H1 (cell line): Measurements from ENCODE around the gene PRKD3. TPM values are rescaled to one million over a fixed set of nuclear protein-coding genes. Genes with fewer than 3 reads are reported as not detected.

Experiments used
- CTCF ChIA-PET: fragments of 300-600 bp; sonication (Branson Sonifier 250); formaldehyde crosslinking; loops from one replicate; lab custom pipeline; 2021; ENCODE audit not compliant: partially characterized antibody; lab: Charles Lee
- POLR2A ChIA-PET: fragments of 300-600 bp; sonication (Branson Sonifier 250); formaldehyde crosslinking; loops from one replicate; lab custom pipeline; 2021; ENCODE audit warnings: inconsistent platforms; ENCODE audit not compliant: partially characterized antibody; lab: Charles Lee
- DNase-seq, 2 experiments: peaks; one replicate each; pipeline versions ENCODE4 v3.0.0 to v3.0.0-alpha.2; 2010 to 2022; ENCODE audit warnings: low spot score in 2 of 2, low read depth in 1 of 2, mixed read lengths in 1 of 2
- FAIRE-seq: peaks from 2 replicates; lab custom pipeline; 2011; peaks lifted over from hg19 to GRCh38; lab: Jason Lieb, UNC
- H2AFZ ChIP-seq: 2 replicates; pipeline ENCODE4 v1.8.1; 2012; ENCODE audit warnings: low read length, inconsistent platforms
- H2AK5ac ChIP-seq: 2 replicates; pipeline ENCODE4 v1.6.1; 2013; ENCODE audit warnings: low read depth, low read length
- H2BK120ac ChIP-seq: replicated peaks from 2 replicates; pipeline ENCODE3; 2013; ENCODE audit warnings: low read depth, low read length, inconsistent platforms
- H2BK12ac ChIP-seq: 2 replicates; pipeline ENCODE4 v1.6.1; 2013; ENCODE audit warnings: low read depth, low read length
- H2BK15ac ChIP-seq: 2 replicates; pipeline ENCODE4 v1.6.1; 2013; ENCODE audit warnings: low read length
- H2BK20ac ChIP-seq: 2 replicates; pipeline ENCODE4 v1.6.1; 2013; ENCODE audit warnings: low read length
- H2BK5ac ChIP-seq: 2 replicates; pipeline ENCODE4 v1.6.1; 2013; ENCODE audit warnings: low read depth, low read length
- H3K14ac ChIP-seq: 2 replicates; pipeline ENCODE4 v1.6.1; 2013; ENCODE audit warnings: inconsistent platforms; ENCODE audit not compliant: insufficient read length
- H3K18ac ChIP-seq: 2 replicates; pipeline ENCODE4 v1.6.1; 2013; ENCODE audit warnings: low read length; ENCODE audit errors: extremely low read depth
- H3K23ac ChIP-seq: 2 replicates; pipeline ENCODE4 v1.6.1; 2013; ENCODE audit warnings: inconsistent platforms; ENCODE audit not compliant: insufficient read length
- H3K23me2 ChIP-seq: 2 replicates; pipeline ENCODE4 v1.6.1; 2013; ENCODE audit warnings: low read depth, low read length
- H3K27ac ChIP-seq: 2 replicates; pipeline ENCODE4 v1.6.1; 2011; ENCODE audit warnings: low read depth, low read length, inconsistent platforms
- H3K27me3 ChIP-seq, 4 experiments: replicated peaks in 1 of 4; 1 replicate in 1 of 4; 2 replicates in 3 of 4; pipeline versions ENCODE4 v1.6.1 to v1.8.1; 2011 to 2013; ENCODE audit warnings: low read length in 3 of 4, mild to moderate bottlenecking in 3 of 4, inconsistent platforms in 2 of 4, mixed read lengths in 2 of 4, moderate library complexity in 1 of 4; ENCODE audit not compliant: control insufficient read depth in 3 of 4, insufficient read depth in 3 of 4; ENCODE audit errors: extremely low read depth in 1 of 4
- H3K36me3 ChIP-seq, 4 experiments: 2 replicates each; pipeline versions ENCODE4 v1.6.1 to v1.8.1; 2011 to 2013; ENCODE audit warnings: mild to moderate bottlenecking in 4 of 4, low read length in 3 of 4, moderate library complexity in 2 of 4, control low read depth in 1 of 4, inconsistent platforms in 1 of 4; ENCODE audit not compliant: insufficient read depth in 4 of 4, control insufficient read depth in 2 of 4
- H3K4ac ChIP-seq: replicated peaks from 2 replicates; pipeline ENCODE3; 2013; ENCODE audit warnings: low read length, low read depth, mixed read lengths, inconsistent platforms; ENCODE audit not compliant: insufficient read length
- H3K4me1 ChIP-seq, 4 experiments: replicated peaks in 1 of 4; 1 replicate in 1 of 4; 2 replicates in 3 of 4; pipeline versions ENCODE4 v1.6.1 to v1.8.1; 2011 to 2013; ENCODE audit warnings: low read length in 3 of 4, inconsistent platforms in 2 of 4, mixed read lengths in 1 of 4; ENCODE audit not compliant: insufficient read depth in 4 of 4, control insufficient read depth in 3 of 4
- H3K4me2 ChIP-seq, 2 experiments: 2 replicates each; pipeline versions ENCODE4 v1.6.1 to v1.8.1; 2011 to 2013; ENCODE audit warnings: low read depth in 2 of 2, low read length in 2 of 2, control low read depth in 1 of 2, inconsistent platforms in 1 of 2, mild to moderate bottlenecking in 1 of 2; ENCODE audit not compliant: insufficient read depth in 1 of 2
- H3K4me3 ChIP-seq, 4 experiments: fragments of 200-600, 300-600 bp in 1 of 4; sonication (generic), shearing (Covaris generic), sonication (Bioruptor Twin) in 1 of 4; 2 replicates each; pipeline versions ENCODE4 v1.5.1 to v1.8.1; 2011 to 2016; ENCODE audit warnings: low read length in 4 of 4, low read depth in 3 of 4, control low read depth in 2 of 4, inconsistent platforms in 2 of 4, mild to moderate bottlenecking in 2 of 4, mixed read lengths in 1 of 4, moderate library complexity in 1 of 4; ENCODE audit not compliant: insufficient read depth in 2 of 4; ENCODE audit errors: extremely low read depth in 1 of 4
- H3K56ac ChIP-seq: replicated peaks from 2 replicates; pipeline ENCODE3; 2013; ENCODE audit warnings: low read depth, mild to moderate bottlenecking, mixed read lengths, low read length, inconsistent platforms; ENCODE audit not compliant: insufficient read length
- H3K79me1 ChIP-seq: 2 replicates; pipeline ENCODE4 v1.6.1; 2013; ENCODE audit warnings: low read depth, low read length, control low read depth
- H3K79me2 ChIP-seq, 2 experiments: 2 replicates each; pipeline versions ENCODE4 v1.6.1 to v1.8.1; 2012 to 2013; ENCODE audit warnings: low read length in 2 of 2, mild to moderate bottlenecking in 2 of 2, inconsistent platforms in 1 of 2; ENCODE audit not compliant: insufficient read depth in 2 of 2, control insufficient read depth in 1 of 2
- H3K9ac ChIP-seq, 4 experiments: replicated peaks in 1 of 4; 1 replicate in 1 of 4; 2 replicates in 3 of 4; pipeline versions ENCODE4 v1.6.1 to v1.8.1; 2011 to 2013; ENCODE audit warnings: low read depth in 3 of 4, low read length in 3 of 4, control low read depth in 2 of 4, mild to moderate bottlenecking in 2 of 4, moderate library complexity in 2 of 4, inconsistent platforms in 1 of 4; ENCODE audit errors: extremely low read depth in 1 of 4
- H3K9me3 ChIP-seq, 2 experiments: 2 replicates each; pipeline versions ENCODE4 v1.6.1 to v1.8.1; 2012 to 2013; ENCODE audit warnings: mild to moderate bottlenecking in 2 of 2, moderate library complexity in 2 of 2, control low read depth in 1 of 2, inconsistent platforms in 1 of 2, low read depth in 1 of 2, low read length in 1 of 2, mixed read lengths in 1 of 2; ENCODE audit not compliant: insufficient read depth in 2 of 2
- H4K20me1 ChIP-seq, 2 experiments: replicated peaks in 1 of 2; 2 replicates each; pipeline versions ENCODE3 to v1.8.1; 2011 to 2013; ENCODE audit warnings: inconsistent platforms in 2 of 2, low read length in 2 of 2, mild to moderate bottlenecking in 1 of 2; ENCODE audit not compliant: insufficient read depth in 2 of 2, control insufficient read depth in 1 of 2
- H4K5ac ChIP-seq: 2 replicates; pipeline ENCODE4 v1.6.1; 2013; ENCODE audit warnings: low read length, low read depth, mixed read lengths, inconsistent platforms; ENCODE audit not compliant: insufficient read length
- H4K8ac ChIP-seq: 2 replicates; pipeline ENCODE4 v1.8.0; 2013; ENCODE audit warnings: mild to moderate bottlenecking, moderate library complexity, low read length, inconsistent platforms; ENCODE audit not compliant: insufficient read depth; ENCODE audit errors: extremely low read depth
- H4K91ac ChIP-seq: replicated peaks from 2 replicates; pipeline ENCODE3; 2013; ENCODE audit warnings: low read length, mixed read lengths, inconsistent platforms; ENCODE audit not compliant: insufficient read length
- CBX8 ChIP-seq: fragments of 300-800, 300-1000 bp; sonication (generic); IDR thresholded peaks from 2 replicates; pipeline ENCODE4 v1.7.1; 2016; ENCODE audit warnings: low read depth, low read length, borderline replicate concordance
- EP300 ChIP-seq, 2 experiments: IDR thresholded peaks; 1 replicate in 1 of 2; 2 replicates in 1 of 2; pipeline ENCODE4 v1.6.1; 2011 to 2012; ENCODE audit warnings: low read depth in 2 of 2, low read length in 2 of 2, mild to moderate bottlenecking in 2 of 2, borderline replicate concordance in 1 of 2, inconsistent platforms in 1 of 2, moderate library complexity in 1 of 2
- GTF2F1 ChIP-seq: IDR thresholded peaks from 2 replicates; pipeline ENCODE4 v1.6.1; 2012; ENCODE audit warnings: low read depth, low read length, improper control_type of control experiment, borderline replicate concordance
- RBBP5 ChIP-seq: IDR thresholded peaks from 2 replicates; pipeline ENCODE4 v1.7.1; 2012; ENCODE audit warnings: low read depth, mild to moderate bottlenecking, inconsistent platforms, low read length, moderate library complexity, borderline replicate concordance
- SUZ12 ChIP-seq: fragments of 200-600 bp; sonication (generic); IDR thresholded peaks from 2 replicates; pipeline ENCODE4 v1.6.1; 2012; ENCODE audit warnings: mild to moderate bottlenecking, inconsistent platforms, low read length, moderate library complexity, mixed read lengths
- TEAD4 ChIP-seq: IDR thresholded peaks from 2 replicates; pipeline ENCODE4 v1.6.1; 2012; ENCODE audit warnings: low read depth, low read length, inconsistent platforms, mixed read lengths
- WGBS, 2 experiments: shearing (Covaris generic) in 1 of 2; methylation state at CpG; one replicate each; pipeline versions ENCODE4 v1.1.6 to v1.1.7; 2013 to 2015; ENCODE audit warnings: low lambda C conversion rate in 2 of 2, mixed read lengths in 2 of 2, inconsistent platforms in 1 of 2, low coverage in 1 of 2, missing lambda C conversion rate in 1 of 2; ENCODE audit not compliant: insufficient replicate concordance in 2 of 2, insufficient coverage in 1 of 2, insufficient read length in 1 of 2; ENCODE audit errors: extremely low coverage in 1 of 2, missing lambda C conversion rate in 1 of 2; 5-methylcytosine and 5-hydroxymethylcytosine counted together
- polyA plus RNA-seq, 7 experiments: library from polyadenylated mRNA; depleted of rRNA in 3 of 7; stranded (reverse) in 5 of 7; unstranded in 2 of 7; fragments of >200 nt in 5 of 7; fragments of 200-250 nt in 2 of 7; gene quantifications; 1 replicate in 5 of 7; 2 replicates in 1 of 7; 4 replicates in 1 of 7; pipeline versions ENCODE4 v1.2.1 to v1.2.3, GENCODE V29; 2011 to 2013; ENCODE audit warnings: missing spikeins in 2 of 7, mixed read lengths in 2 of 7
- total RNA-seq: library from RNA; stranded (reverse); fragmentation: NEBNext Ultra II Directional; extraction: Animal tissue kit (Norgen Biotek cat#: 25700); gene quantifications from 2 replicates; pipeline ENCODE4 v1.2.1, GENCODE V29; 2021
- TF ChIP-seq, protein P1 (sequence below): IDR thresholded peaks from 2 replicates; pipeline ENCODE4 v1.6.1; 2011; ENCODE audit warnings: low read depth, mild to moderate bottlenecking, low read length; ENCODE audit not compliant: insufficient read depth
- TF ChIP-seq, protein P2 (sequence below): IDR thresholded peaks from 2 replicates; pipeline ENCODE4 v1.6.1; 2012; ENCODE audit warnings: inconsistent platforms
- TF ChIP-seq, protein P3 (sequence below): IDR thresholded peaks from 2 replicates; pipeline ENCODE4 v1.6.1; 2012; ENCODE audit warnings: low read length, inconsistent platforms
- TF ChIP-seq, protein P4 (sequence below): IDR thresholded peaks from 2 replicates; pipeline ENCODE4 v1.6.1; 2012; ENCODE audit warnings: inconsistent platforms

PRKD3 gene
- total and polyA plus RNA-seq, 2 of the 8 experiments (the other 6 are each of a cell fraction or from before 2014, with no cell fraction given) = 12.0 to 63.3 TPM

DNA sequence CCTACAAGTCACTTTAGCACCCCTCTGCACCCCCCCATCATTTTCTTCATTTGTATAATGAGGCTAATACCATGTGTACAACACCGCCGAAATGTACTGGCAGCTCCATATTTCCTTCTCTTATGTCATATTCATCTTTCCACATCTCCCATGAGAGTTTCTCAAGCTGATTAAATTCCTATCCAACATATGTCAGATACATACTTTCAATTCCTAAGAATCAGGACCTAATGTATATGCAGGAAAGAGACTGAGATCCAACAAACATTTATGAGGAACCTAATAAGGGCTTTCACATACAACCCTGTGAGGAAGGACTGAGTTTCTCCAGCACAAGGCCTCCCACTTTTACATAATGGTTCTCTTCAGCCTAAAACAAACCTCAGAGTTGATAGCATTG lies 41.9 kb downstream of the PRKD3 start:
- H3K79me1 ChIP-seq = no peaks in the 10 kb centered on the region
- H3K79me2 ChIP-seq = no peaks in the 10 kb centered on the region
- no peak overlapping the region for H3K4ac ChIP-seq
- peaks cover 0 to 65% (median 21%) of the 10 kb centered on the region in 4 experiments; a peak in 7 of 8 replicates for H3K36me3 ChIP-seq
- no peak overlapping the region for H4K5ac ChIP-seq
- no peak overlapping the region for H2BK5ac ChIP-seq
- no peak overlapping the region for H3K4me2 ChIP-seq
- H4K20me1 ChIP-seq = no peaks in the 10 kb centered on the region
- no peak overlapping the region for H4K91ac ChIP-seq
- CTCF ChIA-PET = no interaction called here
- no peak overlapping the region for H2BK15ac ChIP-seq
- H3K23me2 ChIP-seq = no peaks in the 10 kb centered on the region
- no peaks in the 10 kb centered on the region for H3K9me3 ChIP-seq
- no peak overlapping the region for H2BK20ac ChIP-seq
- no peak overlapping the region for H2AK5ac ChIP-seq
- no peak overlapping the region for H2AFZ ChIP-seq
- H3K14ac ChIP-seq = no peak overlapping the region
- no peak overlapping the region for H2BK12ac ChIP-seq
- no peak overlapping the region for H3K9ac ChIP-seq
- H3K56ac ChIP-seq = no peak overlapping the region
- no peak overlapping the region for H3K4me3 ChIP-seq
- H3K23ac ChIP-seq = no peak overlapping the region
- H3K18ac ChIP-seq = no peak overlapping the region
- no peak overlapping the region for H2BK120ac ChIP-seq
- WGBS, 2 experiments = 94% methylated on average over 2 of the region's 2 CpGs; no CpG with 5 or more reads in 1 of the 2 experiments
- H3K27ac ChIP-seq = no peak overlapping the region
- FAIRE-seq (no peak), DNase-seq (no peak)
- no peak overlapping the region for H4K8ac ChIP-seq
- no peaks in the 10 kb centered on the region for H3K27me3 ChIP-seq
- no peaks in the 10 kb centered on the region for H3K4me1 ChIP-seq
- POLR2A ChIA-PET = interaction anchor here (0.8 kb wide), 1 partner anchor 25 kb away, joined by 3 read pairs; no protein-coding TSS in a partner anchor
- TF ChIP-seq TEAD4 (no peak), EP300 (IDR thresholded peaks at IDR 0.05; ENCODE audit: borderline replicate concordance in 1 of 2, low read depth in 2 of 2, low read length in 2 of 2) (no peak), SUZ12 (no peak), RBBP5 (no peak), GTF2F1 (no peak), CBX8 (no peak)
- TF ChIP-seq, protein P1, sequence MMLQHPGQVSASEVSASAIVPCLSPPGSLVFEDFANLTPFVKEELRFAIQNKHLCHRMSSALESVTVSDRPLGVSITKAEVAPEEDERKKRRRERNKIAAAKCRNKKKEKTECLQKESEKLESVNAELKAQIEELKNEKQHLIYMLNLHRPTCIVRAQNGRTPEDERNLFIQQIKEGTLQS = no peak
- TF ChIP-seq, protein P2, sequence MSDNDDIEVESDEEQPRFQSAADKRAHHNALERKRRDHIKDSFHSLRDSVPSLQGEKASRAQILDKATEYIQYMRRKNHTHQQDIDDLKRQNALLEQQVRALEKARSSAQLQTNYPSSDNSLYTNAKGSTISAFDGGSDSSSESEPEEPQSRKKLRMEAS = no peak
- TF ChIP-seq, protein P3, sequence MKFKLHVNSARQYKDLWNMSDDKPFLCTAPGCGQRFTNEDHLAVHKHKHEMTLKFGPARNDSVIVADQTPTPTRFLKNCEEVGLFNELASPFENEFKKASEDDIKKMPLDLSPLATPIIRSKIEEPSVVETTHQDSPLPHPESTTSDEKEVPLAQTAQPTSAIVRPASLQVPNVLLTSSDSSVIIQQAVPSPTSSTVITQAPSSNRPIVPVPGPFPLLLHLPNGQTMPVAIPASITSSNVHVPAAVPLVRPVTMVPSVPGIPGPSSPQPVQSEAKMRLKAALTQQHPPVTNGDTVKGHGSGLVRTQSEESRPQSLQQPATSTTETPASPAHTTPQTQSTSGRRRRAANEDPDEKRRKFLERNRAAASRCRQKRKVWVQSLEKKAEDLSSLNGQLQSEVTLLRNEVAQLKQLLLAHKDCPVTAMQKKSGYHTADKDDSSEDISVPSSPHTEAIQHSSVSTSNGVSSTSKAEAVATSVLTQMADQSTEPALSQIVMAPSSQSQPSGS = no peak
- TF ChIP-seq, protein P4, sequence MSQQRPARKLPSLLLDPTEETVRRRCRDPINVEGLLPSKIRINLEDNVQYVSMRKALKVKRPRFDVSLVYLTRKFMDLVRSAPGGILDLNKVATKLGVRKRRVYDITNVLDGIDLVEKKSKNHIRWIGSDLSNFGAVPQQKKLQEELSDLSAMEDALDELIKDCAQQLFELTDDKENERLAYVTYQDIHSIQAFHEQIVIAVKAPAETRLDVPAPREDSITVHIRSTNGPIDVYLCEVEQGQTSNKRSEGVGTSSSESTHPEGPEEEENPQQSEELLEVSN = no peak
